Mesothelial cell of epicardium (in vitro differentiated cells): ENCODE measurements around the gene KRT3. TPM values are rescaled to one million over a fixed set of nuclear protein-coding genes. Genes with fewer than 3 reads are reported as not detected.

Experiments
- DNase-seq, 2 experiments: peaks; one replicate each; pipeline ENCODE4 v3.0.0; 2021; ENCODE audit warnings: low spot score in 2 of 2; ENCODE audit not compliant: unreplicated experiment in 2 of 2
- H3K27ac Mint-ChIP-seq: 2 replicates; pipeline ENCODE4 v1.8.0; 2021; ENCODE audit warnings: mixed read lengths
- H3K27me3 Mint-ChIP-seq: 2 replicates; pipeline ENCODE4 v1.8.0; 2021; ENCODE audit warnings: low read depth, mixed read lengths
- H3K36me3 Mint-ChIP-seq: 2 replicates; pipeline ENCODE4 v1.8.0; 2021; ENCODE audit warnings: mixed read lengths
- H3K4me1 Mint-ChIP-seq: 2 replicates; pipeline ENCODE4 v1.8.0; 2021; ENCODE audit warnings: mixed read lengths
- H3K4me3 Mint-ChIP-seq: 2 replicates; pipeline ENCODE4 v1.8.0; 2021; ENCODE audit warnings: mild to moderate bottlenecking, moderate library complexity, mixed read lengths
- H3K9me3 Mint-ChIP-seq: 2 replicates; pipeline ENCODE4 v1.8.0; 2021; ENCODE audit warnings: mixed read lengths
- total RNA-seq: library from RNA; stranded (reverse); gene quantifications from 3 replicates; pipeline ENCODE4 v1.2.1, GENCODE V29; 2021
- TF ChIP-seq, protein P1 (sequence below): fragments of 200-600 bp; sonication (generic); IDR thresholded peaks from one replicate; pipeline ENCODE4 v1.5.0; 2021; ENCODE audit warnings: antibody characterized with exemption; ENCODE audit not compliant: unreplicated experiment

KRT3 gene
- 0.50 to 0.78 TPM (median 0.75 TPM) in 3 replicates for total RNA-seq

DNA sequence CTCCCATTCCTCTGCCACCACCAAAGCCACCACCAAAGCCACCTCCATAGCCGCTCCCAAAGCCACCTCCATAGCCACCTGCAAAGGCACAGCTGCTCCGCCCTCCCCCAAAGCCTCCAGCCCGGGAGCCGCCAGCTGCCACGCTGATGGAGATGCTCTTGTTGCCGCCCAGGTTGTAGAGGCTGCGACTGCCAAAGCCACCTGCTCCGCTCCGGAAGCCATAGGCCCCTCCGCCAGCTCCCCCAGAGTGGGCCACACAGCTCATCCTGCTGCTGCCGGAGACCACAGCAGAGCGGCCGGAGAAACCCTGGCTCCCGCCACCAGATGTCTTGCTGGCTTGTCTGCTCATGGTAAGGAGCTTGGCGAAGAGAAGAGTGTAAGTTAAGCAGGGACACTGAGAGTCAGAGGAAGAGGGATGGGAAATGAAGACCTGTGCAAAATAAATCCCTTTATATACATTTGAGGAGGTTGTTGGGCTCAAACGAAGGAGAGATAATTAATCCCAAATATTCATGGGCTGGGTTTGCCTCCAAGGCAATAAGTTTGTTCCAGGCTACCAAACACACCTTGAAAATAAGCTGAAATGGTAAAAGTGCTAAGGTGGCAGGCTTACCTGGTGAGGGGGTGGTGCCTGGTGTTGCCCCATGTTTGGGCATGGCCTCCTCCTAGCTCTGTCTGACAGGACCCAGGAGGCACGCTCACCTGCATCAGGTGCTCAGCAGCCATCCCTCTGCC lies at the start of gene KRT3:
Gene KRT3, minus strand, starts transcription at position 424 of the 735 bp plus-strand sequence. Its CDS starts 75 bp downstream, at position 349.
- H3K27me3 Mint-ChIP-seq: peaks cover 42% of the 10 kb centered on the region
- peaks cover 2% of the 10 kb centered on the region for H3K4me1 Mint-ChIP-seq
- H3K9me3 Mint-ChIP-seq: no peaks in the 10 kb centered on the region
- DNase-seq: no peak
- H3K36me3 Mint-ChIP-seq: no peaks in the 10 kb centered on the region
- no peak within 1 kb of the TSS for H3K27ac Mint-ChIP-seq
- H3K4me3 Mint-ChIP-seq: no peak within 1 kb of the TSS
- TF ChIP-seq, protein P1, sequence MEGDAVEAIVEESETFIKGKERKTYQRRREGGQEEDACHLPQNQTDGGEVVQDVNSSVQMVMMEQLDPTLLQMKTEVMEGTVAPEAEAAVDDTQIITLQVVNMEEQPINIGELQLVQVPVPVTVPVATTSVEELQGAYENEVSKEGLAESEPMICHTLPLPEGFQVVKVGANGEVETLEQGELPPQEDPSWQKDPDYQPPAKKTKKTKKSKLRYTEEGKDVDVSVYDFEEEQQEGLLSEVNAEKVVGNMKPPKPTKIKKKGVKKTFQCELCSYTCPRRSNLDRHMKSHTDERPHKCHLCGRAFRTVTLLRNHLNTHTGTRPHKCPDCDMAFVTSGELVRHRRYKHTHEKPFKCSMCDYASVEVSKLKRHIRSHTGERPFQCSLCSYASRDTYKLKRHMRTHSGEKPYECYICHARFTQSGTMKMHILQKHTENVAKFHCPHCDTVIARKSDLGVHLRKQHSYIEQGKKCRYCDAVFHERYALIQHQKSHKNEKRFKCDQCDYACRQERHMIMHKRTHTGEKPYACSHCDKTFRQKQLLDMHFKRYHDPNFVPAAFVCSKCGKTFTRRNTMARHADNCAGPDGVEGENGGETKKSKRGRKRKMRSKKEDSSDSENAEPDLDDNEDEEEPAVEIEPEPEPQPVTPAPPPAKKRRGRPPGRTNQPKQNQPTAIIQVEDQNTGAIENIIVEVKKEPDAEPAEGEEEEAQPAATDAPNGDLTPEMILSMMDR: no peak

DNA sequence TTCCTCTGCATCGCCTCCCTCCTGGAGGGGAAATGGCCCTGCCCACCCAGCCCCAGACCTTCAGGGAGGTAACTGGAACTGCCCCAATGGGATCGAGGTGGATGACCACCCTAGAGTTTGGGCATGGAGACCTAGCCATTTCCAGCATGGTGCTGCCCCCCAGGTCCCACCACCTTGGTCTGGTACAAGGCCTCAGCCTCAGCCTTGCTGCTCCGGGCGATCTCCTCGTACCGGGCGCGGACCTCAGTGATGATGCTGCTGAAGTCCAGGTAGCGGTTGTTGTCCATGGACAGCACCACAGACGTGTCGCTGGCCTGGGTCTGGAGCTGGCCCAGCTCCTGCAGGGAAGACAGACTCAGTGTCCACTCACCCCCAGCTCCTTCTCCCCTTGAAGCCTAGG lies 48.5 kb upstream of the KRT3 start:
- H3K36me3 Mint-ChIP-seq: no peaks in the 10 kb centered on the region
- H3K4me1 Mint-ChIP-seq: peaks cover 6% of the 10 kb centered on the region
- no peak overlapping the region for H3K27ac Mint-ChIP-seq
- no peak overlapping the region for H3K4me3 Mint-ChIP-seq
- no peaks in the 10 kb centered on the region for H3K9me3 Mint-ChIP-seq
- peaks cover 52% of the 10 kb centered on the region for H3K27me3 Mint-ChIP-seq
- TF ChIP-seq, protein P1: no peak
- no peak for DNase-seq

DNA sequence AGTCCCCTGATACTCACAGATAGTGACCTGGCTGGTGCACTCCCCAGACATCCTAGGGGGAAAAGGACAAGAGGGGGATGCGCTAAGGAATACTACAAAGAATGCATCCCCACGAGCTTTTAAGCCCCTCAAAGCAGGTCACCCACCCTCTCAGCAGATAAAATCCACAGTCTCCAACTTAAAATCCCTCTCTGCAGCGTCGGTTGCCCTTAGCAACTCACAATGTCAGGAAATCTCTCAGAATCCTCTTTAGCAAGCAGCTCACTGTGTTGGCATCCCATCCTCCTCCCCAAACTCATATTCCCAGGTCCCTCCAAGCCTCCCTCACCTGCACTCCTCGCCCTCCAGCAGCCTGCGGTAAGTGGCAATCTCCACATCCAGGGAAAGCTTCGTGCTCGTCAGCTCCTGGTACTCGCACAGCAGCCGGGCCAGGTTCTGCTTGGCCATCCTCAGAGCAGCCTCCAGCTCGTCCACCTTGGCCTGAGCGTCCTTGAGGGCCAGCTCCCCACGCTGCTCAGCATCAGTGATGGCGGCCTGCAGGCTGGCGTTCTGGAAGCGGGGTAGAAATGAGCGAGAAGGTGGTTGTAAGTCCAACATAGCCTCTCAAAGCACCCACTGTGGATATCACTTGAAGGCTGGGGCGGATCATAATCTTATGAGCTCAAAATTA lies 43.7 kb upstream of the KRT3 start:
- Mint-ChIP-seq H3K4me1 (peaks cover 6% of the 10 kb centered on the region), H3K4me3 (no peak overlapping the region), H3K9me3 (no peaks in the 10 kb centered on the region), H3K36me3 (no peaks in the 10 kb centered on the region), H3K27ac (no peak overlapping the region), H3K27me3 (peaks cover 65% of the 10 kb centered on the region)
- DNase-seq: no peak
- TF ChIP-seq, protein P1: no peak

DNA sequence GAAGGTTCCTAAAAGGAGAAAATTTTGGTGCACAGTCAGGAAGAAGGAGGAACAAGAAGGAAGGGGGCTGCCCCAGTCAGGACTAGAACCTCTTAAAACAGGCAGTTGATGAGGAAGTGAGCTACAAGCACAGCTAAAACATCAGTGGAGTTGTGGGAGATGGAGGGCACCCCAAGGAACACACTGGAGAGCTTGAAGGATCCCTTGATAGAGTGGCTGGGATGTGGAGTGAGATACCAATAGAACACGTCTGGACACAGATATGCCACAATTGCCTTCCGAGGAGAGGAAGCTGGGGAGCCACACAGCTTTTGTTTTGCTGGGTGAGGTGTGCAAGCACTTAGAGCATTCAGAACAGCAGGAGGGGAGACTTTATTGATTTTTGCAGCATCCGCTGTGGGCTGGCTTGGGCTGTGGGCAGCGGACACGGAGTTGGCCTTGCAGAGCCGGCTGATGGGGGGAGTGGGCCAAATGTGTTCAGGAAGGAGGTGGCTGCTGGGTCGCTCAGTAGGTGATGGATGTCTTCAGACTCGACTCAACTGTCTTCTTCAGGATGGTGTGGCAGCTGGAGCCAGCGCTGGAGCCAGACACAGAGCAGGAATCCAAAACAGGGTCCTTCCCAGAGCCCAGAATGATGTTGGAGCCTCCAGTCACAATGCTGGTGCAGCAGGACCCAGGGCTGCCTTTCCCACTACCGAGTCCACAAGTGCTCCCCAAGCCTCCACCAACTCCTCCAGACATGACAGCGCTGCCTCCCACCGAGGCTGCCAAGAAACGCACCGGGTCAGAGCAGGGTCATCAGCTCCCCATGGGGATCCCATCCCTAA lies 42.9 kb upstream of the KRT3 start:
- no peak overlapping the region for H3K4me3 Mint-ChIP-seq
- H3K27me3 Mint-ChIP-seq: peaks cover 64% of the 10 kb centered on the region
- H3K4me1 Mint-ChIP-seq: peaks cover 6% of the 10 kb centered on the region
- no peaks in the 10 kb centered on the region for H3K36me3 Mint-ChIP-seq
- TF ChIP-seq, protein P1: no peak
- H3K9me3 Mint-ChIP-seq: no peaks in the 10 kb centered on the region
- no peak overlapping the region for H3K27ac Mint-ChIP-seq
- DNase-seq: no peak

DNA sequence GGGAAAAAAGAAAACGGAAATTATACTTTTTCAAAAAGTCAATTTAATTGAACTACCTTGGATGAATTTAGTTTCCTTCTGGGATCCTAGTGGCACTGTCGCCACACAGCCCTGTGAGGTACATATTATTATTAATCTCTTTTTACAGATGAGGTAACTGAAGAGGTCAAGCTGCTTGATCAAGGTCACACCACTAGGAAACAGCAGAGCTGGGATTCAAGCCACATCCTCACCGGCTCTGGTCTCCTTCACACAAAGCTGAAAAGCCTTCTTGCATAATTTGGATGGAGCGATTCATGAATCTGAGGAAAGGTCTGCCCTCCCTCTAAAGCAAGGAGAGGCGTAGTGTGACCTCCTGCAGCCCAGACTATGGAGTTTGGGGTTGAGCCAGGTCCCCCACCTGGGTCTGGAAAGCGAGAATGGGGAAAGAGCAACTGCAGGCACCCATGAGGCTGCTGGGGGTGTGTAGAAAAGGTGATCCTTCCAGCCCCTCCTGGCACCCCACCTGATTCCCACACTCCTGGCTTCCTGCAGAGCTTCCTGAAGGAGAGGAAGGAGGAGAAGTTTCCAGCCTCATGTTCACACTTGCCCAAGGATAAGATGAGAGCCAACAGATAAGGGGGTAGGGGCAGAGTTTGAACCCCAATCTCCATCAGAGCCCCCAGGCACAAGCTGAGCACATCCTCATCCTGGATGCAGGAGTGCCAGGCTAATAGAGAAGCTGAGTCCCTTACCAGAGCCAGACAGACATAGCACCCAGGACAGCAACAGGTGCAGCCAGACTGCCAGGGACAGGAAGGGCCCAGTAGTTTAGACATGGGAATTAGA lies 42.1 kb upstream of the KRT3 start:
- Mint-ChIP-seq H3K9me3 (no peaks in the 10 kb centered on the region), H3K4me3 (no peak overlapping the region), H3K27me3 (peaks cover 60% of the 10 kb centered on the region), H3K36me3 (no peaks in the 10 kb centered on the region), H3K27ac (no peak overlapping the region), H3K4me1 (peaks cover 6% of the 10 kb centered on the region)
- TF ChIP-seq, protein P1: no peak
- no peak for DNase-seq
